ENCODE results near the gene GAK. TPM values are rescaled to one million over a fixed set of nuclear protein-coding genes. Genes with fewer than 3 reads are reported as not detected.
"Not testable (repeated sequence)": the region's sequence is repeated elsewhere in the genome, so short reads cannot be mapped to it uniquely, and the experiment has no call there.

GAK gene
- total RNA-seq, 1 experiment from 2014 or later, result 81.1 TPM

DNA sequence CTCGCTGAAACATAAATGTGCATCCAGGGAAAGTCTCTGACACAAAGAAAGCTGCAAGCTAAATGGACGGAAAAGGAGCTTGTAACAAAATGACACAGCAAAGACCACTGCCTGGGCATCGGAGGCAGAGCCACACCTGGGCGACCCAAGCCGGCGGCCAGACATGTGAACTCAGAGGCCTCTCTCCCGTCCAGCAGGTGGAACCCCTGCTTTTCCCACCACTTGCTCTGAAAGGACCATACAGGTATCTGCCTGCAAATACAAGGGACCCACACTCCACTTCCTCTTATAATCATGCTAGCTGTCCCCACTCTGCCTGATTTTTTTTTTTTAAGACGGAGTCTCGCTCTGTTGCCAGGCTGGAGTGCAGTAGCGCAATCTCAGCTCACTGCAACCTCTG, 118.2 kb downstream of the GAK start:
- H3K27ac ChIP-seq, result no peak overlapping the region
- no peaks in the 10 kb centered on the region for H3K9me3 ChIP-seq (replicated peaks)
- no peak for DNase-seq
- peaks cover 7% of the 10 kb centered on the region; the same call in 1 of the 2 replicates for H3K27me3 ChIP-seq
- no peaks in the 10 kb centered on the region for H3K36me3 ChIP-seq
- no peak overlapping the region for H3K4me3 ChIP-seq
- H3K4me1 ChIP-seq, result peaks cover 5% of the 10 kb centered on the region; the same call in 1 of the 2 replicates

DNA sequence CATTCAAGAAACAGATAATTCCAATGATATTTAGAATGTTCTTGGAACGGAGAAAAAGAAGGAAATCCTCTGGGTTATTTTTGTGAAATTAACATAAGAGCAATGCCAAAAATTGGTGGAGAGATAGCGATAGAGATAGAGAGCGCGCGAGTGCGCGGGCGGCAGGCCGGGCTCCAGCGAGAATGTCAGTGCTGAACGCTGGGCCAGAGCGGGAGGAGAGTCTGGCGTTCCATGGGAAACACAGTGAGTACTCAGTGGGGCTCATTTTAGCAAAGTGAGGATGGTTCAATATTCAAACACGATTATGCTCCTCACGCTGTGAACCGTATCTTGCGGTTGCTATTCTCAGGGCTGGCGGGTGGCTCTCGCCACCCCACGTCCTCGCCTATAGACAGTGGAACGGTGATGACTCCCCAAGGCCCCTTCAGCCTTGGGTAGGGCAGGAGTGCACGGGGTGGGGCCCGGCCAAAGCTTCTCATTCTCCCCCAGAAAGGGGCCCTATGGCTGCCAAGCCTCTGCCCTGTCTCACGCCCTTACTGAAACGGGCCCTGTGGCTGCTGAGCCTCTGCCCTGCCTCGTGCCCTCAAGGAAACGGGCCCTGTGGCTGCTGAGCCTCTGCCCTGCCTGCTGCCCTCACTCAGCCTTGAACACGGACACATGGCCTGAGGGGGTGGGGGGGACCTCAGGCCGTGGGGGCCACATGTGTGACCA, 123.1 kb downstream of the GAK start:
- H3K27ac ChIP-seq, result no peak overlapping the region
- H3K9me3 ChIP-seq (replicated peaks), result peaks cover 8% of the 10 kb centered on the region
- H3K36me3 ChIP-seq, result no peaks in the 10 kb centered on the region
- no peak for DNase-seq
- H3K4me1 ChIP-seq, result no peaks in the 10 kb centered on the region
- no peak overlapping the region for H3K4me3 ChIP-seq
- H3K27me3 ChIP-seq, result no peaks in the 10 kb centered on the region

DNA sequence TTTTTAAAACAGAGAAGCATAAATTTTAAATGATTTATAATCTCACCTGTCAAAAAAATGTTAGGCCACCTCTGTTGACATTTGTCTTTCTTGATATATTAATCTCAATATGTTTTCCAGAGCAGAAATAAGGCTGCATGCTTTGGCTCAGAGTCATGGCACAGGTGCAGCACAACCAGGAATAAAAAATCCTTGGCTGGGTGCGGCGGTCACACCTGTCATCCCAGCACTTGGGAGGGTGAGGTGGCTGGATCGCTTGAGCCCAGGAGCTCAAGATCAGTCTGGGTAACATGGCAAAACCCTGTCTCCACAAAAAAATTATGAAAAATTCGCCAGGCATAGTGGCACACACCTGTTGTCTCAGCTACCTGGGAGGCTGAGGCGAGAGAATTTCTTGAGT, 124.3 kb downstream of the GAK start:
- peaks cover 8% of the 10 kb centered on the region for H3K9me3 ChIP-seq (replicated peaks)
- H3K27me3 ChIP-seq, result no peaks in the 10 kb centered on the region
- no peaks in the 10 kb centered on the region for H3K4me1 ChIP-seq
- no peak for DNase-seq
- no peaks in the 10 kb centered on the region for H3K36me3 ChIP-seq
- no peak overlapping the region for H3K4me3 ChIP-seq
- H3K27ac ChIP-seq, result no peak overlapping the region

- not testable (repeated sequence) for H3K4me3 ChIP-seq; DNase-seq; H3K27me3 ChIP-seq; H3K9me3 ChIP-seq (replicated peaks); H3K4me1 ChIP-seq; H3K27ac ChIP-seq; H3K36me3 ChIP-seq
Observed at GRCh38 chr4:806979-807378, 125.1 kb downstream of the GAK start.

DNA sequence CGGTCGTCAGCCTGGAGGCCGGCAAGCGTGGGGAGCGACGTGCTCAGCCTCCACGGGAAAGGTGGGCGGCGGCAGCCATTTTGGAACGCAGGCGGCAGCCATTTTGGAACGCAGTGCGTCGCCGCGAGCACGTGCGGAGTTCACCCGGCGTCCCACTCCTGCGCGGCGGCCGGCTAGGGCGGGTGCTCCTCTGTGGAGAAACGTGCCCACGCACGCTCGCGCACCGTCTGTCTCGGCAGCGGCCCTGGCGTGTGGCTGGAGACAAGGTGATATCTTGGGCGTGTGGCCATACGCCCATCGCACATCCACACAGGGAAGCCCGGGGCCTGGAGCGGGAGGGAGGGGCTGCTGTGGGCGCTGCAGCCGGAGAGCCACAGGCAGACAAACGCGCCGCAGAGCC, 127.3 kb downstream of the GAK start:
- DNase-seq, result no peak
- H3K9me3 ChIP-seq (replicated peaks), result peaks cover 8% of the 10 kb centered on the region

DNA sequence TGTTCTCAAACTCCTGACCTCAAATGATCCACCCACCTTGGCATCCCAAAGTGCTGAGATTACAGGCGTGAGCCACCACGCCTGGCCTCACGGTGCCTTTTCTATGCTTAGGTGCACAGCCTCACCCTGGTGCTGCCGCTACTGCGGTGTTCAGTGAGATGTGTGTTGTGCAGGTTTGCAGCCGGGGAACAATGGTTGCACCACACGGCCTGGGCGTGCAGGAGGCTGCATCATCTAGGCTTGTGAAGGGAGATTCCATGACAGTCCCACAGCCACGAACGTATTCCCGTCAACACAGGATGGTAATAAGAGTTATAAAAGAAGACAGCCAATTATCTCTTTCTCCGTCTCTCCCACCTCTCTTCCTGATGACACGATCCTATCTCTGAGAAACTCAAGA, 128.2 kb downstream of the GAK start:
- no peaks in the 10 kb centered on the region for H3K36me3 ChIP-seq
- no peak for DNase-seq
- H3K4me1 ChIP-seq, result peaks cover 3% of the 10 kb centered on the region
- H3K27ac ChIP-seq, result no peak overlapping the region
- H3K4me3 ChIP-seq, result no peak overlapping the region
- H3K9me3 ChIP-seq (replicated peaks), result peaks cover 8% of the 10 kb centered on the region
- no peaks in the 10 kb centered on the region for H3K27me3 ChIP-seq

More for the DNA sequence above, 127.3 kb downstream of the GAK start:
- Histone ChIP-seq H3K4me1 (no peaks in the 10 kb centered on the region), H3K27ac (no peak overlapping the region), H3K36me3 (no peaks in the 10 kb centered on the region), H3K4me3 (no peak overlapping the region), H3K27me3 (no peaks in the 10 kb centered on the region)

DNA sequence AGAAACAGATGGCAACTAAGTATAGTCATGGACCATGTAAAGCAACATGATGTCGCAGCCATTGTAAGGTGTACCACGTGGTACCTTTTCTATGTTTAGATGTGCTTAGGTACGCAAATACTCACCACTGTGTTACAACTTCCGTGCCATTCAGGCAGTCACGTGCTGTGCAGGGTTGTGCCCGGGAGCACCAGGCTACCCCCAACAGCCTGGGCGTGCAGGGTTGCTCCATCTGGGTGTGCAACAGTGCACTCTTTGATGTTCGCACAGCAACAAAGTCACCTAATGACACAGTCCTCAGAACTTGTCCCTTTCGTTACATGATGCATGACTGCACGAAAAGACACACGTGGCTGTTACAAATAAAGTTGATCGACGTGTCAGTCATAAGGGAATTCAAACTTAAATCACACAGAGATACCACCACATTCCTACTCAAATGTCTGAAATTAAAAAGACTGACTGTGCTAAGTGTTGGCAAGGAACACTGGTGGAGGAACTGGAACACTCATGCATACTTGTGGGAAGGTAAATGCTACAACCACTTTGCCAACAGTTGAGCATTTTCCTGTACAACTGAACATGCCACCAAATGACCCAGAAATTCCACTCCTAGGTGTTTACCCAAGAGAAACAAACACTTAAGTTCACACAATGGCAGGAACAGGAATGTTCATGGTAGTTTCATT, 130.5 kb downstream of the GAK start:
- Histone ChIP-seq H3K36me3 (no peaks in the 10 kb centered on the region), H3K9me3 (replicated peaks) (peaks cover 8% of the 10 kb centered on the region), H3K4me1 (peaks cover 6% of the 10 kb centered on the region), H3K27ac (no peak overlapping the region), H3K4me3 (no peak overlapping the region), H3K27me3 (no peaks in the 10 kb centered on the region)
- no peak for DNase-seq

Other genes with a start within 250 kb of the GAK start
- gene SLC49A3, start 243.2 kb downstream of the GAK start, total RNA-seq (2014; rRNA removed; shearing (Covaris generic)), result 0.13 TPM in 1 of 2 replicates, not detected in the other
- gene PCGF3, start 226.5 kb downstream of the GAK start, total RNA-seq (2014; rRNA removed; shearing (Covaris generic)), result 50.3 and 60.4 TPM in 2 replicates
- 0.28 and 0.59 TPM in 2 replicates for gene CPLX1, start 106.2 kb downstream of the GAK start, total RNA-seq (2014; rRNA removed; shearing (Covaris generic))
- 4.3 and 6.8 TPM in 2 replicates for gene TMEM175, start 144 bp upstream of the GAK start, total RNA-seq (2014; rRNA removed; shearing (Covaris generic))
- gene DGKQ, start 41.3 kb upstream of the GAK start, total RNA-seq (2014; rRNA removed; shearing (Covaris generic)), result 2.4 and 2.8 TPM in 2 replicates
- 1.8 and 2.3 TPM in 2 replicates for gene IDUA, start 54.7 kb upstream of the GAK start, total RNA-seq (2014; rRNA removed; shearing (Covaris generic))
- gene SLC26A1, start 61.1 kb upstream of the GAK start, total RNA-seq (2014; rRNA removed; shearing (Covaris generic)), result not detected in 2 replicates
- 45.3 and 51.2 TPM in 2 replicates for gene FGFRL1, start 79.3 kb upstream of the GAK start, total RNA-seq (2014; rRNA removed; shearing (Covaris generic))
- not detected in 2 replicates for gene RNF212, start 181.2 kb upstream of the GAK start, total RNA-seq (2014; rRNA removed; shearing (Covaris generic))
- gene SPON2, start 240.3 kb upstream of the GAK start, total RNA-seq (2014; rRNA removed; shearing (Covaris generic)), result 2.5 and 3.2 TPM in 2 replicates